Loucy (cell line): ENCODE results near the gene PHOSPHO2.

ENCODE experiments used
- CTCF ChIP-seq: fragments of 200-600 bp; sonication (generic); conservative IDR thresholded peaks from 2 replicates; pipeline ENCODE4 v1.5.1; 2014; ENCODE audit warnings: mild to moderate bottlenecking, antibody characterized with exemption, low read length
- EZH2phosphoT487 ChIP-seq: fragments of 200-600 bp; IDR thresholded peaks from 2 replicates; pipeline ENCODE4 v1.6.1; 2018; ENCODE audit warnings: antibody characterized with exemption, mild to moderate bottlenecking, moderate library complexity, borderline replicate concordance

- TF ChIP-seq CTCF: no peak
- no peak for TF ChIP-seq EZH2phosphoT487
Observed at GRCh38 chr2:169736902-169737301, 42.6 kb downstream of the PHOSPHO2 start.
